GM18868 (cell line): ENCODE data around the gene MYL12A.

ENCODE experiments used
- ATAC-seq: cut with Tn5 transposase; IDR thresholded peaks from one replicate; pipeline ENCODE4 v1.9.1; 2021; ENCODE audit warnings: mild to moderate bottlenecking, moderate library complexity; ENCODE audit not compliant: unreplicated experiment

MYL12A gene

DNA sequence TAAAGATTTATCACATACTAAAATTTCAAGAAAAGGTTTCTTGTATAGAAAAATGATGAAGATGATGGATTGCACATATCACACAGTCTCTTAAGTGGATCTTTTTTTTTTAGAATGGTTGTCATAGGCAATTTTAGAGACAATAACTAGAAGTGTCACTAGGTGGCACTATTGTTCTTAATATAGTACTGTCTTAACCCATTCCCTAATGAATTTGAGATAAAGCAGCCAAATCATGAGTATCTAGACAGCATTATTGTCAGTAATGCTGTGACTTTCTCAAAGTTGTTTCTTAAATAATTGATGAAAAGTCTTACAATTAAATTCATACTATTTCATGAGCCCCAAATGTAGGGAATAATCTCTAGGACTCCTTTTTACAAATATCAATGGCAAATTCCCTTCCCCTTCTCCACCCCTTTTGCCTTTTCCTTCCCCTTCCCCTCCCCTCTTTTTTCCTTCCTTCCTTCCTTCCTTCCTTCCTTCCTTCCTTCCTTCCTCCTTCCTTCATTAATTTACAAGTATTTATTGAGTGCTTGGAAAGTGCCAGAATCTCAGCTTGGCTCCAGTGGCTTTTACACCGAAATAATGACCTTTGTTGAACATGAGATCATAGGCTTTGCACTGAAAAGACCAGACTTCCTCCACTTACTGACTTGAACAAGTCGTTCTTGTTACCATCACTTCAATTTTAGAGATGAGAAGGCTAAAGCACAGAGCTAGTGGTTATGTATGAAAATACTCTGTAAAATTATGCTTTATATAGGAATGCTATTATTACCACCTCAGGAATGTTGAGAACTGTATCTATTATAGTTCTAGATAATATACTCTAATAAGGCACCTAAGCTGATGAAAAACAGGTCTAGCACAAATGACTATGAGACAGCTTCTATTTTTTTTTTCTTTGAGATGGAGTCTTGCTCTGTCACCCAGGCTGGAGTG, 34.1 kb downstream of the MYL12A start:
- no peak for ATAC-seq

DNA sequence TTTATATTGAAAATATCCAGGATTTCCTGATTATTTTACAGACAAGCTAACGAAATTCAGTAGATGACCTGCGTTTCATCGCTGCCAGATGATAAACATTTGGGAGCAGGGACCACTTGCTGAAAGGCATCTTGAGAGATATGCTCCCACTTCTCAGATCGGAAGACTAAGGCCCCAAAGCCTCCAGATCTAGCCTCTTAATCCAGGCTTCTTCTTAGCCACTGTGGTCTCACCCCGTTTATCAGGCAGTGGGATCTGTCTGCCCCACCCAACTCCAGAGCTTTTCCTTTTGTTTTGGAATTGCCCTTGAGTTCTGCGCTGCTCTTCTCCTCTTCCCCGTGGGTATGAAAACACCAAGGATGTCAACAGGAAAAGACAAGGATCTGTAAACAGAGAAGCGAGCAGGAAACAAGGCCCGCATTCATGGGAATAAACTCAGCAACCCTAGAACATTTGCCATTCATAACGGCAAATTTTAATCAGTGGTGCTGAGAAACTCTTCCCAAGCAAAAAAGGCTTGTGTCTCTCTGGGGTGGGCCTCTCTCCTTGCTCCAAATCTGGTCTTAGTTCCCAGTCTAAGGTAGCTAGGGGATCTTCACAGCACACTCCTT, 35.8 kb downstream of the MYL12A start:
- no peak for ATAC-seq

DNA sequence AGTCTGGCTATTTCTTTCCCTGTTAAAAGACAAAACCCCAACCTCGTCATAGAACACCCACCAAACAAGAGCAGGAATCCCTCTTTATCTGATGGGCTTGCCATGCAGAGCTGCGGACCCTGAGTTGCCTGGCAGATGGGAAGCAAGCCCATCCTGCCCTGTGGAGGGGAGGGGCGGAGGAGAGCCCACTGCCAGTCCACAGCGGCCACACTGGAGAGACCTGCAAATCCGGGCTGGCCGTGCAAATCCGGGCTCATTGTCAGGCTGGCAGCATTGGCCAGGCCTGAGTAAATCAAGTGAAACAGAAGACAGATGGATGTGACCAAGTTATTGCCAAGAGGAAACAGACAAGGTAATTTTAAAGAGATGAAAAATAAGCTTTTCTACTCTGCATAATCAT, 36.3 kb downstream of the MYL12A start:
- no peak for ATAC-seq

DNA sequence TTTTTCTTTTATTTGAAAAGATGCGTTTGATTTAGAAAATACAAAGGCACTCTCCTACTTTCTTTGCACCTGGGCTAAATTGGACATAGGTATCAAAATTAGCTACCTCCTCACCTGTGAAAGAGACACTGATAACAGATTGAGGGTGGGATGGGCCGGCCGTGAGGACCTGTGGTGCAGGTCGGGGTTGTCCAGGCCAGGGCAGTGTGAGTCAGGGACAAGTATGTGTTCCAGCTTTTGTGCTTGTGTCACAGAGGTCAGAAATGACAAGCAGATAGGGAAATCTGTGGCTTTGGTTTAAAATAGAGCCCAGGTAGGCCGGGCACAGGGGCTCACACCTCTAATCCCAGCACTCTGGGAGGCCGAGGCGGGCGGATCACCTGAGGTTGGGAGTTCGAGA, 36.9 kb downstream of the MYL12A start:
- ATAC-seq, result no peak

DNA sequence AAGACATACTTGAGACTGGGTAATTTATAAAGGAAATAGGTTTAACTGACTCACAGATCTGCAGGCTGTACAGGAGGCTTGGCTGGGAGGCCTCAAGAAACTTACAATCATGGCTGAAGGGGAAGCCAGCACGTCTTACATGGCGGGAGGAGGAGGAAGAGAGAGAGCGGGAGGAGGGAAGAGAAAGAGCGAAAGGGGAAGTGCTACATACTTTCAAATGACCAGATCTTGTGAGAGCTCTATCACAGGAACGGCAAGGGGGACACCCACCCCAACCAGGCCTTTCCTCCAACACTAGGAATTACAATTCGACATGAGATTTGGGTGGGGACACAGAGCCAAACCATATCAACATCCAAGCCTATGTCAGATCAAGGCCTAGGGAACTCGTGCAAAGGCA, 38.6 kb downstream of the MYL12A start:
- ATAC-seq, result no peak

DNA sequence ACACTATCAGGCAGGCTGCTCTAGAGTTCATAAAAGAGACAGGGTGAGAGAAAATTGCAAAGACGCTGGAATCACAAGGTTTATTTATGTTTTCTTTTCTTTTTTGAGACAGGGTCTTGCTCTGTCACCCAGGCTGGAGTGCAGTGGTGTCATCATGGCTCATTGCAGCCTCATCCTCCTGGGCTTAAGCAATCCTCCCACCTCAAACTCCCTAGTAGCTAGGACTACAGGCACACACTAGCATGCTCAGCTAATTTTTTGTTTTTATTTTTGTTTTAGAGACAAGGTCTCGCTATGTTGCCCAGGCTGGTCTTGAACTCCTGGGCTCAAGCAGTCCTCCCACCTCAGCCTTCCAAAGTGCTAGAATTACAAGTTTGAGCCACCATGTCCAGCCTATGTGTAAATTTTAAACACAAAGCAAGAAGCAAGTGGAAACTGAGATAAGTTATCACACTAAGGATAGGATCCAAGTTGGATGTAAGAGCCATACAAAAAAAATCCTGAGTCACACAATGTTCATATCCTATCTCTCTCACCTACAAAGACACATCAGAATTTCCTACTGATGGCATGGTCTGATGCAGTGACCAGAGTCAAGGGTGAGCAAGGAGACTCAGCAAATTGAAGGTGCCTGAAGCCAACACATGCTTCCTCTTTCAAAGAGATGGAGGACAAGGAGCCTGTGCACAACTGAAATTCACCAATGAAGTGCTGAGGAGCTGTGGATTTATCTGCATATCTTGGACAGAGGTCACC, 45.8 kb downstream of the MYL12A start:
- no peak for ATAC-seq

DNA sequence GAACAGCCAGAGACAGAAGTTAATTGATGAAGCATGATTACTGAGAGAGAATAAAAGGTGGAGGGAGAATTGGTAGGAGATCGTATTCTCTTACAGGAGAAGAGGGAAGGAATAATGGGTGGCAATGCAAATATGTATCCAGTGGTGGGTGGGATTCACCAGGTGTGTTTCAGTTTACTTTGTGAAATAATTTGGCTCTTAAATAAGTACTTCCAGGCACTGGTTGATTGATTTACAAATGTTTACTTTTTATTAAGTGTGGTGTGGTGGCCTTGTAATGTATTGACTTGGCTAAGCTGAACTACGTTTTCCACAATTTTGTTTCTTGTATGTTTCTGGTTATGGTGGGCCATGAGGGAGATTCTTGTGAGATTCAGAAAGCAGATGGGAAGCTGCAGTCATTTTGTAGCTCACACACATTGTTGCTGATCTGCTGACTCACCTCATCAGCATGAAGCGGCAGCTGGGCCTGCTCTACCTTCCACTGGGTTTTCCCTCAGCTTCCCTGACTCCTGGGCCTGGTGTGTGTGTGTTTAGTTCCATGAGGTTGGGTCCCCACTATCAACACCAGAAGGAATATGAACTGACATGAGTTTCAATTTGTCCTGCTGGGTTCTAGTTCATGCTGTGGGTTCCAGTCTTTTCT, 47.0 kb downstream of the MYL12A start:
- no peak for ATAC-seq

DNA sequence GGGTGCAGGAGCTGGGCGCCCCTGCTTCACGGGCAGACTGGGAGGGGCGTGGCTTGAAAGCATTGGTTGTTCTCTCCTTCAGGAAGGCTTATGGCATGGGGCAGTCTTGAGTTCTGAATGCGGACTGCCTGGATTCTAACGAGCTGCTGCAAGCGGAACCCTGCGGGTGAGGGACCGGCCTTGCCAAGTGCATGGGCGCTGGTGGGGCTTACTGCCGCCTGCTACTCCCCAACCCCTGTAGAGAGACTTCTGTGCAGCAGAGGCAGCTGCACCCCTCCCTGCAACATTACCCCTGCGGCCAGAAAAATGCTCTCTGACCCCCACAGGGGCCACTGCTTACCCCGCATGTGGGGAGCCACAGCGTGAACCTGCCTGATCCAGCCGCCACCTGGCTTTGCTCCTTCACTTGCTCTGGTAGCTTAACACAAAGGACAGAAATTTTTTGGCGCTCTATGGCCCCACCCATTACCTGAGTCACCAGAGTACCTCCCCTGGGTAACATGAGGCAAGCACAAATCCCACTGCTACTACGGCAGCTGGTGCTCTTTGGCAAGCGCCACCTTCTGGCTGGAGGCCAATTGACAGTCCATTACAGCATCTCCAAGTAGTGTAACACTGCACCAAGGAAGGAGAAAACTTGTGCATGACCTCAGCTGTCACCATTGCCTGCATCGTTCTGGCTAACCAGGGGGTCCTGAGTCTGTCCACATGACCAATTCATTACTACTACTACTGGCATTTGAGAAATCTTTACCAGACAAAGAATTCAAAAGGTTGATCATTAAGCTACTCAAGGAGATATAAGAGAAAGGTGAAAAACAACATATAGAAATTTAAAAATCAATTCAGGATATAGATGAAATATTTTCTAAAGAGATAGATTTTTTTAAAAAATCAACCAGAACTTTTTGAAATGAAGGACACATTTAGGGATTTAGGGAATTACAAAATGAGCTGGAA, 49.7 kb downstream of the MYL12A start:
- ATAC-seq, result peak; percentile 99

DNA sequence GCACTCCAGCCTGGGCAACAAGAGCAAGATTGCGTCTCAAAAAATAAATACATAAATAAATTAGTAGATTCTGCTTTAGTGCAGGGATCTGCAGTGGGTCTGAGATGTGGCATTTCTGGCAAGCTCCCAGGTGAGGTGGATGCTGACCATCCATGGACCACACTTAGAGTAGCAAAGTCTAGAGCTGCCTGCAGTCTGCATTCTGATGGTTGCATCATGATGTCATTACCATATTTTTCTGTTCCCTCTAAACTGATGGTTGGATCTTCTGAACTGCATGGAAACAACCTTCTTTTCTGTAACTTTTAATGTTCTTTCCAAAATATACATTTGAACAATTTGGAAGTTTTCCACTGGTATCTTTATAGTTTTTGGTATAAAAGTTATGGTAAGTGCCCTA, 57.2 kb downstream of the MYL12A start:
- ATAC-seq, result peak; percentile 12

DNA sequence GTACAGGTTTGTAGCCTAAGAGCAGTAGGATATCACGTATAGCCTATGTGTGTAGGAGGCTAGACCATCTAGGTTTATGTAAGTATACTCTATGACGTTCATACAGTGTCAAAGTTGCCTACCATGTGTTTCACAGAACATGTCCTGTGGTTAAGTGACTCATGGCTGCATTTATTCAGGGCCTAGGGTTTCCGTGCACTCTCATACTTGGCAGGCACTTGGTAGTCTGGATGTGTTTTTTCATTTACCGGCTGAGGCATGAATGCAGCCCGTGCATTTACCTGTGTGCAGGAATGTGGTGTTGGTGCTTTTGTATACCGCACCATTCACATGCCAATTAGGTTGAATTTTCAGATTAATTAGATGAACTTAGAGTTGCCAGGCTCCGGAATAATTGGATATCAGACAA, 57.8 kb downstream of the MYL12A start:
- peak; percentile 88 for ATAC-seq
